B cell (primary cell): ENCODE measurements around the gene GPR156. TPM values are rescaled to one million over a fixed set of nuclear protein-coding genes. Genes with fewer than 3 reads are reported as not detected.
A peak's percentile ranks its signal among the peaks of the same experiment; 100 is the strongest.

Experiments
- ATAC-seq: fragments of 200-7000 bp; cut with Tn5 transposase; one replicate; pipeline ENCODE4 v1.10.0; 2021; ENCODE audit warnings: low read depth, mild to moderate bottlenecking, moderate number of reproducible peaks, moderate library complexity
- CTCF ChIA-PET: fragments of 350-600 bp; sonication (Branson Sonifier 250); formaldehyde crosslinking; loops from one replicate; lab custom pipeline; 2021; ENCODE audit warnings: antibody characterized with exemption, inconsistent platforms; lab: Charles Lee
- POLR2A ChIA-PET: fragments of 350-600 bp; sonication (Branson Sonifier 250); formaldehyde crosslinking; loops from one replicate; lab custom pipeline; 2021; ENCODE audit warnings: antibody characterized with exemption; lab: Charles Lee
- DNase-seq: peaks from one replicate; pipeline ENCODE4 v3.0.0; 2013
- H2AFZ ChIP-seq: 2 replicates; pipeline ENCODE4 v1.6.1; 2012; ENCODE audit warnings: mild to moderate bottlenecking, low read depth, low read length; ENCODE audit not compliant: insufficient read depth, poor library complexity, severe bottlenecking
- H3K27ac ChIP-seq, 2 donors: 1 replicate in 1 of 2; 2 replicates in 1 of 2; pipeline ENCODE4 v1.5.1; 2012 to 2013; ENCODE audit warnings: low read length in 2 of 2, mild to moderate bottlenecking in 2 of 2, moderate library complexity in 1 of 2
- H3K27me3 ChIP-seq, 4 experiments: fragments of 200-600 bp in 1 of 4; sonication (generic) in 1 of 4; replicated peaks in 1 of 4; 1 replicate in 2 of 4; 2 replicates in 2 of 4; pipeline versions ENCODE4 v1.6.1 to v1.7.0; 2013 to 2016; ENCODE audit warnings: low read length in 3 of 4, mild to moderate bottlenecking in 2 of 4, mixed read lengths in 1 of 4, moderate library complexity in 1 of 4; ENCODE audit not compliant: insufficient read depth in 4 of 4, control insufficient read depth in 3 of 4; ENCODE audit errors: control extremely low read depth in 1 of 4
- H3K36me3 ChIP-seq, 2 experiments: replicated peaks in 1 of 2; 1 replicate in 1 of 2; 2 replicates in 1 of 2; pipeline versions ENCODE4 v1.6.1 to v1.7.1; 2013; ENCODE audit warnings: low read length in 1 of 2; ENCODE audit not compliant: insufficient read depth in 2 of 2, control insufficient read depth in 1 of 2; ENCODE audit errors: control extremely low read depth in 1 of 2, extremely low read depth in 1 of 2
- H3K4me1 ChIP-seq, 2 donors: fragments of 200-600 bp in 1 of 2; sonication (generic) in 1 of 2; 1 replicate in 1 of 2; 2 replicates in 1 of 2; pipeline versions ENCODE4 v1.5.1 to v1.6.1; 2013 to 2017; ENCODE audit warnings: low read length in 2 of 2; ENCODE audit not compliant: control insufficient read depth in 2 of 2, insufficient read depth in 2 of 2
- H3K4me2 ChIP-seq: replicated peaks from 2 replicates; pipeline ENCODE3; 2012; ENCODE audit warnings: mild to moderate bottlenecking, low read depth, low read length; ENCODE audit not compliant: poor library complexity, severe bottlenecking
- H3K4me3 ChIP-seq, 5 experiments: fragments of 200-600 bp in 1 of 5; sonication (generic) in 1 of 5; 1 replicate in 3 of 5; 2 replicates in 2 of 5; pipeline versions ENCODE4 v1.5.1 to v1.7.0; 2011 to 2016; ENCODE audit warnings: low read length in 4 of 5, mild to moderate bottlenecking in 4 of 5, low read depth in 2 of 5, control low read depth in 1 of 5, moderate library complexity in 1 of 5; ENCODE audit not compliant: insufficient read depth in 1 of 5; ENCODE audit errors: control extremely low read depth in 1 of 5, extremely low read depth in 1 of 5
- H3K79me2 ChIP-seq: fragments of 200-600 bp; sonication (generic); one replicate; pipeline ENCODE4 v1.6.0; 2016; ENCODE audit warnings: low read length; ENCODE audit not compliant: control insufficient read depth, insufficient read depth
- H3K9ac ChIP-seq: fragments of 200-600 bp; sonication (generic); 2 replicates; pipeline ENCODE4 v1.6.1; 2017; ENCODE audit warnings: mild to moderate bottlenecking, low read length, moderate library complexity
- H3K9me3 ChIP-seq, 3 donors: one replicate each; pipeline versions ENCODE4 v1.6.1 to v1.7.1; 2013; ENCODE audit warnings: low read length in 2 of 3; ENCODE audit not compliant: control insufficient read depth in 2 of 3, insufficient read depth in 1 of 3; ENCODE audit errors: control extremely low read depth in 1 of 3
- H4K20me1 ChIP-seq: 2 replicates; pipeline ENCODE4 v1.6.0; 2012; ENCODE audit warnings: mild to moderate bottlenecking, low read length; ENCODE audit not compliant: insufficient read depth, control insufficient read depth, poor library complexity, severe bottlenecking
- H3K27ac Mint-ChIP-seq: one replicate; pipeline ENCODE4 v1.8.0; 2021; ENCODE audit warnings: mixed read lengths
- H3K27me3 Mint-ChIP-seq: one replicate; pipeline ENCODE4 v1.8.0; 2021; ENCODE audit warnings: mixed read lengths
- H3K4me1 Mint-ChIP-seq: one replicate; pipeline ENCODE4 v1.8.0; 2021; ENCODE audit warnings: mixed read lengths
- H3K4me3 Mint-ChIP-seq: one replicate; pipeline ENCODE4 v1.8.0; 2021; ENCODE audit warnings: mixed read lengths
- H3K9me3 Mint-ChIP-seq: one replicate; pipeline ENCODE4 v1.8.0; 2022; ENCODE audit warnings: mixed read lengths; ENCODE audit not compliant: insufficient read depth
- EZH2 ChIP-seq: IDR thresholded peaks from 2 replicates; pipeline ENCODE4 v1.6.1; 2012; ENCODE audit warnings: borderline replicate concordance, low read depth, mild to moderate bottlenecking, moderate library complexity, low read length; ENCODE audit not compliant: insufficient read depth, poor library complexity, severe bottlenecking
- WGBS: methylation state at CpG from one replicate; pipeline ENCODE4 v1.1.5; 2013; ENCODE audit warnings: missing lambda C conversion rate; ENCODE audit not compliant: insufficient coverage; 5-methylcytosine and 5-hydroxymethylcytosine counted together
- intact Hi-C: fragments of 100-400 bp; cut with micrococcal nuclease; formaldehyde crosslinking; loops from one replicate; pipeline ENCODE4 v1.10.0; 2022
- polyA plus RNA-seq: library from polyadenylated mRNA; depleted of rRNA; stranded (reverse); fragments of >200 nt; gene quantifications from 2 replicates; pipeline ENCODE4 v1.2.3, GENCODE V29; 2012
- total RNA-seq, 2 donors: library from RNA; stranded (reverse); fragments of 120-200 nt in 1 of 2; gene quantifications; 1 replicate in 1 of 2; 2 replicates in 1 of 2; pipeline versions ENCODE4 v1.2.3 to v1.2.4, GENCODE V29; 2013 to 2022
- TF ChIP-seq, protein P1 (sequence below): fragments of 200-600 bp; IDR thresholded peaks from one replicate; pipeline ENCODE4 v1.8.0; 2022; ENCODE audit warnings: antibody characterized with exemption, mild to moderate bottlenecking

The GPR156 gene
- total and polyA plus RNA-seq, 2 donors (not counting 1 experiment from before 2014, with no cell fraction given): 0.03 to 0.20 TPM

DNA sequence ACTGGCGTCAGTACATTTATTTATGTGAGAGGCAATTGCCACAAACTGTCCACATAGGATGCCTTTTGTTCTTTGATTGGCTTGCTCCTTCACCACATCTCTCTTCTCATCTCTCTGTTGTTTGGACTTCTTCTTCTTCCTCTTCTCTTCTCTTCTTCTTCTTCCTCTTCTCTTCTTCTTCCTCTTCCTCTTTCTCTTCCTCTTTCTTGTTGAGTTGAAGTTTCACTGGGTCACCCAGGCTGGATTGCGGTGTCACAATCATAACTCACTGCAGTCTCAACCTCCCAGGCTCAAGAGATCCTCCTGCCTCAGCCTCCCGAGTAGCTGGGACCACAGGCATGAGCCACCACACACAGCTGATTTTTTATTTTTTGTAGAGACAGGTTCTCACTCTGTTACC lies 123.1 kb downstream of the GPR156 start:
- CTCF ChIA-PET: no interaction called here
- peaks cover 2% of the 10 kb centered on the region for H3K9me3 Mint-ChIP-seq
- no peaks in the 10 kb centered on the region for H3K36me3 ChIP-seq
- POLR2A ChIA-PET: no interaction called here
- H4K20me1 ChIP-seq: no peaks in the 10 kb centered on the region
- no peak overlapping the region for H3K9ac ChIP-seq
- peak overlapping the region; percentile 27 for H2AFZ ChIP-seq
- H3K4me3 ChIP-seq: no peak overlapping the region
- H3K4me1 ChIP-seq: peaks cover 0 to 5% of the 10 kb centered on the region in 2 donors
- H3K27ac Mint-ChIP-seq: no peak overlapping the region
- peaks cover 0 to 3% (median 1%) of the 10 kb centered on the region in 4 experiments for H3K27me3 ChIP-seq
- peaks cover 0 to 5% (median 0%) of the 10 kb centered on the region in 3 donors for H3K9me3 ChIP-seq
- peak overlapping the region in 1 of 2 donors; percentile 23 for H3K27ac ChIP-seq
- H3K4me1 Mint-ChIP-seq: peaks cover 5% of the 10 kb centered on the region
- DNase-seq (no peak), ATAC-seq (no peak)
- WGBS: 80% methylated on average over 1 of the region's 3 CpGs
- no peak overlapping the region for H3K4me2 ChIP-seq
- no peaks in the 10 kb centered on the region for H3K79me2 ChIP-seq
- intact Hi-C loops: no loop called here
- peaks cover 7% of the 10 kb centered on the region for H3K27me3 Mint-ChIP-seq
- H3K4me3 Mint-ChIP-seq: no peak overlapping the region
- TF ChIP-seq, protein P1, sequence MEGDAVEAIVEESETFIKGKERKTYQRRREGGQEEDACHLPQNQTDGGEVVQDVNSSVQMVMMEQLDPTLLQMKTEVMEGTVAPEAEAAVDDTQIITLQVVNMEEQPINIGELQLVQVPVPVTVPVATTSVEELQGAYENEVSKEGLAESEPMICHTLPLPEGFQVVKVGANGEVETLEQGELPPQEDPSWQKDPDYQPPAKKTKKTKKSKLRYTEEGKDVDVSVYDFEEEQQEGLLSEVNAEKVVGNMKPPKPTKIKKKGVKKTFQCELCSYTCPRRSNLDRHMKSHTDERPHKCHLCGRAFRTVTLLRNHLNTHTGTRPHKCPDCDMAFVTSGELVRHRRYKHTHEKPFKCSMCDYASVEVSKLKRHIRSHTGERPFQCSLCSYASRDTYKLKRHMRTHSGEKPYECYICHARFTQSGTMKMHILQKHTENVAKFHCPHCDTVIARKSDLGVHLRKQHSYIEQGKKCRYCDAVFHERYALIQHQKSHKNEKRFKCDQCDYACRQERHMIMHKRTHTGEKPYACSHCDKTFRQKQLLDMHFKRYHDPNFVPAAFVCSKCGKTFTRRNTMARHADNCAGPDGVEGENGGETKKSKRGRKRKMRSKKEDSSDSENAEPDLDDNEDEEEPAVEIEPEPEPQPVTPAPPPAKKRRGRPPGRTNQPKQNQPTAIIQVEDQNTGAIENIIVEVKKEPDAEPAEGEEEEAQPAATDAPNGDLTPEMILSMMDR: no peak
- TF ChIP-seq EZH2: no peak

DNA sequence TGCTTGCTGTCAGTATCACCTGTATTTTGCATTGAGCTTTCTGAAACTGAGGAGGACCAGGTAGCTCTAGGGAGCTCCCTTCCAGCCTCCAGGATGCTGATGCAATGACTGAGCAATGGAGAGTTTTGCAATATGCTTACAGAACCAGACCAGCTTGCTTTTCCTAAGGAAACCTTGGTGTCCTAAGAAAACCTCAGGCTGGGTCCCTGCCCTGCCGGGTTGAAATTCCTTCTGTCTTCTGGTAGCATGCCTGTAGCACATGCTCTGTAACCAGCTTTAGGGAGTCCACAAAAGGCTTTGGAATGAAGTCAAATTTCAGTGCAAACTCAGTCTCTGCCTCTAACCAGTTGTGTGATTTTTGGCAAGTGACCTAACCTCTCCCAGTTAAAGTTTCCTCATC lies 125.0 kb downstream of the GPR156 start:
- TF ChIP-seq EZH2: no peak
- TF ChIP-seq, protein P1: no peak
- Histone ChIP-seq H3K4me3 (no peak overlapping the region), H3K36me3 (no peaks in the 10 kb centered on the region), H3K27me3 (peaks cover 0 to 3% (median 1%) of the 10 kb centered on the region in 4 experiments), H3K9me3 (peaks cover 3 to 13% (median 8%) of the 10 kb centered on the region in 3 donors), H3K79me2 (no peaks in the 10 kb centered on the region), H3K4me2 (no peak overlapping the region), H2AFZ (no peak overlapping the region), H4K20me1 (no peaks in the 10 kb centered on the region), H3K4me1 (peaks cover 0 to 5% of the 10 kb centered on the region in 2 donors), H3K9ac (no peak overlapping the region), H3K27ac (no peak overlapping the region)
- ATAC-seq (no peak), DNase-seq (no peak)
- Mint-ChIP-seq H3K4me1 (peaks cover 5% of the 10 kb centered on the region), H3K27ac (no peak overlapping the region), H3K4me3 (no peak overlapping the region), H3K27me3 (peaks cover 6% of the 10 kb centered on the region), H3K9me3 (peaks cover 9% of the 10 kb centered on the region)
- intact Hi-C loops: no loop called here
- CTCF ChIA-PET: no interaction called here
- POLR2A ChIA-PET: no interaction called here
- 100% methylated on average over 1 of the region's 1 CpG for WGBS
